LNCAP (cell line): ENCODE results near the gene KCNJ1.

Experiments
- CTCF ChIP-seq: fragments of 450-650 bp; IDR thresholded peaks from 2 replicates; pipeline ENCODE4 v1.5.1; 2017; ENCODE audit warnings: mild to moderate bottlenecking

The KCNJ1 gene

GRCh38 chr11:128841461-128842072 is 25.5 kb downstream of the KCNJ1 start:
- no peak for TF ChIP-seq CTCF

- no peak for TF ChIP-seq CTCF
These were observed 26.3 kb downstream of the KCNJ1 start for GRCh38 chr11:128840783-128841182.

GRCh38 chr11:128840137-128840536 is 27.0 kb downstream of the KCNJ1 start:
- TF ChIP-seq CTCF, result no peak

- TF ChIP-seq CTCF, result no peak
These were observed 28.0 kb downstream of the KCNJ1 start for GRCh38 chr11:128839081-128839480.

- no peak for TF ChIP-seq CTCF
These were observed 29.5 kb downstream of the KCNJ1 start for GRCh38 chr11:128837627-128838026.

GRCh38 chr11:128835741-128836430 is 31.2 kb downstream of the KCNJ1 start:
- TF ChIP-seq CTCF, result no peak

- no peak for TF ChIP-seq CTCF
These were observed 32.9 kb downstream of the KCNJ1 start for GRCh38 chr11:128834157-128834556.
